GM19463 (cell line): ENCODE results near the gene SORCS3.

Source experiments
- ATAC-seq: cut with Tn5 transposase; IDR thresholded peaks from one replicate; pipeline ENCODE4 v1.9.1; 2021; ENCODE audit warnings: mild to moderate bottlenecking, moderate library complexity; ENCODE audit not compliant: unreplicated experiment

The SORCS3 gene

GRCh38 chr10:104643303-104643663 is 2.2 kb downstream of the SORCS3 start:
- ATAC-seq = no peak

- ATAC-seq = no peak
These were observed 5.1 kb downstream of the SORCS3 start for GRCh38 chr10:104646146-104646545.

GRCh38 chr10:104648421-104648820 is 7.3 kb downstream of the SORCS3 start:
- no peak for ATAC-seq

GRCh38 chr10:104650072-104650471 is 9.0 kb downstream of the SORCS3 start:
- no peak for ATAC-seq

GRCh38 chr10:104650635-104651331 is 9.7 kb downstream of the SORCS3 start:
- no peak for ATAC-seq

GRCh38 chr10:104657036-104657435 is 15.9 kb downstream of the SORCS3 start:
- ATAC-seq = no peak

GRCh38 chr10:104657457-104657856 is 16.4 kb downstream of the SORCS3 start:
- ATAC-seq = no peak

GRCh38 chr10:104658067-104658466 is 17.0 kb downstream of the SORCS3 start:
- no peak for ATAC-seq

GRCh38 chr10:104659809-104660208 is 18.7 kb downstream of the SORCS3 start:
- no peak for ATAC-seq

- ATAC-seq = no peak
These were observed 22.0 kb downstream of the SORCS3 start for GRCh38 chr10:104663076-104663475.

GRCh38 chr10:104663563-104663962 is 22.5 kb downstream of the SORCS3 start:
- no peak for ATAC-seq

- no peak for ATAC-seq
These were observed 23.1 kb downstream of the SORCS3 start for GRCh38 chr10:104664205-104664604.

GRCh38 chr10:104665174-104665573 is 24.1 kb downstream of the SORCS3 start:
- no peak for ATAC-seq

GRCh38 chr10:104666106-104666505 is 25.0 kb downstream of the SORCS3 start:
- no peak for ATAC-seq

GRCh38 chr10:104676874-104677273 is 35.8 kb downstream of the SORCS3 start:
- ATAC-seq = no peak

GRCh38 chr10:104678658-104679057 is 37.6 kb downstream of the SORCS3 start:
- ATAC-seq = no peak

GRCh38 chr10:104680467-104681401 is 39.6 kb downstream of the SORCS3 start:
- ATAC-seq = no peak

GRCh38 chr10:104681485-104681884 is 40.4 kb downstream of the SORCS3 start:
- ATAC-seq = no peak

- no peak for ATAC-seq
These were observed 42.5 kb downstream of the SORCS3 start for GRCh38 chr10:104683567-104683966.

- ATAC-seq = no peak
These were observed 45.7 kb downstream of the SORCS3 start for GRCh38 chr10:104686829-104687228.

GRCh38 chr10:104688251-104689042 is 47.4 kb downstream of the SORCS3 start:
- ATAC-seq = no peak
